CD4-positive, alpha-beta T cell treated with Interleukin-12 subunit alpha and Interleukin-12 subunit beta, for 1 hour (primary cell): ENCODE measurements around the gene NCAM1.

Experiments
- DNase-seq: peaks from one replicate; pipeline ENCODE4 v3.0.0-alpha.2; 2020

The NCAM1 gene

DNA sequence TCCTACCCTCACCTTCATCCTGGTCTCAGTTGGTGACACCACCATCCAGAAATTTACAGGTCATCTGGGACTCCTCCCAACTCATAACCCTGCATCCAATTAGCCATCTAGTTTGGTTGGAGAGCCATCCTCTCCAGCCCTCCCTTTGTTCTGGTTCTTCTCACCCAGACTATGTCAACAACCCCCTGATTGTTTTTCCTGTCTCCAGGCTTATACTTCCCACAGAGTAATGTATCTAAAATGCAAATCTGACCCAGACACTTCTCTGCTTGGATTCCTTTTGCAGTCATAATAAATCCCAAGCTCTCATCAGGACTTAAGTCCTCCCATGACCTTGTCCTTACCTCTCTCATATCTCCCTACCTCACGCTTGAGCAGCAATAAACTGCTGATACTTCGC, 356.1 kb downstream of the NCAM1 start:
- no peak for DNase-seq

DNA sequence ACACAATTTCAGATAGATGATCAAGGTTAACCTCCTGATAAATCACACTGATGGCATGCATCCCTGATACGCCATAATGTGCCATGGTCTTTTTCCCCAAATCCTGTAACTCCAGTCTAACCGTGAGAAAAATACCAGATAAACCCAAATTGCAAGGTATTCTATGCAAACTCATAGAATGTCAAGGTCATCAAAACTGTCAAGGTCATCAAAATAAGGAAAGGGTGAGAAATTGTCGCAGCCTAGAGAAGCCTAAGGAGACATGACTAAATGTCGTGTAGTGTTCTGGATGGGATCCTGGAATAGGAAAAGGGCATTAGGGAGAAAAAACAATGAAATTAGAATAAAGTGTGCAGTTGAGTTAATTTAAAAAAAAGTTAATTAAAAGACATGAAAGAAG, 357.9 kb downstream of the NCAM1 start:
- DNase-seq: no peak

DNA sequence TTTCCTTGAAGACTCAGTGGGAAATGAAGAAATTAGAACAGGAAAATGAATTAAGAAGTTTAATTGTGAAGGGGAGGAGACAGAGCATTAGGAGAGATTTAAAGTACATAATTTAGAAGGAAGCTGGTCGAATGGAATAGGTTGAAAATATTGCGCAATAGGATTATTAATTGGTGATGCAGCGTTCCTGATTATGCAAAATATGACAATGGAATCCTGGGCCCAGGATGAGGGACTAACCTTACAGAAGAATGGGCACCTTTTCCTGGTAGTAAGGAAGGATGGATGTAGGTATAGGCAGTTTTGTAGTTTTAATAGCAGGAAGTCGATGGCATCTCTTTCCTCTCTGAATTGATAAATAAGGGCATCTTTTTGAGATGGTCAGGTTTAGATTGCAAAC, 360.9 kb downstream of the NCAM1 start:
- no peak for DNase-seq

DNA sequence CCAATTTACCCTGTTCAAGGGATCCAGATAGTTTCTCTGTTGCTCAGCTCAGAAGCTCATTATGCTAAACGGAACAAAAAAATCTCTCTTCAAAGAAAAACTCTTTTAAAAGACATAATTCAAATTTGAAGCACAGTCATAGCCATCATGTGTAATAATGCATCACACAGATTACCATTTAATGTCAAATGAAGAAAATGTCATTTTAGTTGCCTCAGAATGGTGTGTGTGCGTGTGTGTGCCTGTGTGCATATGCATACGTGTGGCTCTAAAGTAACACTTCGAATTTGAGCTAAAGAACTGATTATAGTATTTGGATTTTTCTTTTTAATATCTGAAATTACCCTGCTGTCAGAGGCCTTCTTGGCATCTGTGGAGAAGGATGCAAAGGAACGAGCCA, 363.0 kb downstream of the NCAM1 start:
- no peak for DNase-seq
